Uterus (tissue), 2 donors: Measurements from ENCODE around the gene COL5A1.

Source experiments
- POLR2A ChIP-seq, 2 donors: fragments of 450-650 bp; IDR thresholded peaks; one replicate each; pipeline ENCODE4 v1.6.1; 2016; ENCODE audit warnings: antibody characterized with exemption in 2 of 2, mild to moderate bottlenecking in 1 of 2, moderate library complexity in 1 of 2
- TF ChIP-seq, protein P1 (sequence below), 4 experiments: fragments of 200-600 bp in 2 of 4; fragments of 450-650 bp in 2 of 4; sonication (generic) in 2 of 4; IDR thresholded peaks; one replicate each; pipeline ENCODE4 v1.5.1; 2016 to 2019; ENCODE audit warnings: antibody characterized with exemption in 4 of 4, mild to moderate bottlenecking in 2 of 4, moderate library complexity in 1 of 4

DNA sequence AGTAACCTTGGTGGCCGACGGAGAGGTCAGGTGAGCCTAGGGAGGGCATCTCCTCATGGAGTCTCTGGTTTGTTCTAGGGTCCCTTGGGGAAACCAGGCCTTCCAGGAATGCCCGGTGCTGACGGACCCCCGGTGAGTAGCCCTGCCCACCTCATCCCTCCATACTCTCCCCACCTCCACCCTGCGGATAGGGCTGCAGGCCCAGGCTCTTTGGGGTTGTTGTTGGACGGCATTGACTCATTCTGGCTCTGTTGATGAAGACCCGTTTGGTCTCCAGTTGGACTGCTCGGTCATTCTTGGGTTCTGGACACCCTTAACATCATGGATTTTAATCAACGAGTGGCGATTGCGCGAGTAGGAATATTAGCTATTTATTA is 126.7 kb downstream of the COL5A1 start:
- TF ChIP-seq POLR2A (IDR thresholded peaks at IDR 0.05) = no peak
- TF ChIP-seq, protein P1, sequence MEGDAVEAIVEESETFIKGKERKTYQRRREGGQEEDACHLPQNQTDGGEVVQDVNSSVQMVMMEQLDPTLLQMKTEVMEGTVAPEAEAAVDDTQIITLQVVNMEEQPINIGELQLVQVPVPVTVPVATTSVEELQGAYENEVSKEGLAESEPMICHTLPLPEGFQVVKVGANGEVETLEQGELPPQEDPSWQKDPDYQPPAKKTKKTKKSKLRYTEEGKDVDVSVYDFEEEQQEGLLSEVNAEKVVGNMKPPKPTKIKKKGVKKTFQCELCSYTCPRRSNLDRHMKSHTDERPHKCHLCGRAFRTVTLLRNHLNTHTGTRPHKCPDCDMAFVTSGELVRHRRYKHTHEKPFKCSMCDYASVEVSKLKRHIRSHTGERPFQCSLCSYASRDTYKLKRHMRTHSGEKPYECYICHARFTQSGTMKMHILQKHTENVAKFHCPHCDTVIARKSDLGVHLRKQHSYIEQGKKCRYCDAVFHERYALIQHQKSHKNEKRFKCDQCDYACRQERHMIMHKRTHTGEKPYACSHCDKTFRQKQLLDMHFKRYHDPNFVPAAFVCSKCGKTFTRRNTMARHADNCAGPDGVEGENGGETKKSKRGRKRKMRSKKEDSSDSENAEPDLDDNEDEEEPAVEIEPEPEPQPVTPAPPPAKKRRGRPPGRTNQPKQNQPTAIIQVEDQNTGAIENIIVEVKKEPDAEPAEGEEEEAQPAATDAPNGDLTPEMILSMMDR (IDR thresholded peaks at IDR 0.05) = no peak
